ENCODE measurements around the gene BNC2.

BNC2 gene

DNA sequence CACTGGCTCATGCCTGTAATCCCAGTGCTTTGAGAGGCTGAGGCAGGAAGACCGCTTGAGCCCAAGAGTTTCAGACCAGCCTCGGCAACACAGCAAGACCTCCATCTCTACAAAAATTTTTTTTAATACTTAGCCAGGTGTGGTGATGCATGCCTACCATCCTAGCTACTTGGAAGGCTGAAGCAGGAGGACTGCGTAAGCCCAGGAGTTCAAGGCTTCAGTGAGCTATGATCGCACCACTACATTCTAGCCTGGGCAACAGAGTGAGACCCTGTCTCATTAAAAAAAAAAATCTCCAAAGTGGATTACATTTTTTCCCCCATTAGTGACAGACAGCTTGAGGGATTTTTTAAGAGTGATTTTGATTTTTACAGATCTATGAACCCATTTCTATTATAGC, 230.8 kb downstream of the BNC2 start:
- no peak overlapping the region for H3K4me3 ChIP-seq (ENCODE audit: low read depth, low read length)
- TF ChIP-seq, protein P1, sequence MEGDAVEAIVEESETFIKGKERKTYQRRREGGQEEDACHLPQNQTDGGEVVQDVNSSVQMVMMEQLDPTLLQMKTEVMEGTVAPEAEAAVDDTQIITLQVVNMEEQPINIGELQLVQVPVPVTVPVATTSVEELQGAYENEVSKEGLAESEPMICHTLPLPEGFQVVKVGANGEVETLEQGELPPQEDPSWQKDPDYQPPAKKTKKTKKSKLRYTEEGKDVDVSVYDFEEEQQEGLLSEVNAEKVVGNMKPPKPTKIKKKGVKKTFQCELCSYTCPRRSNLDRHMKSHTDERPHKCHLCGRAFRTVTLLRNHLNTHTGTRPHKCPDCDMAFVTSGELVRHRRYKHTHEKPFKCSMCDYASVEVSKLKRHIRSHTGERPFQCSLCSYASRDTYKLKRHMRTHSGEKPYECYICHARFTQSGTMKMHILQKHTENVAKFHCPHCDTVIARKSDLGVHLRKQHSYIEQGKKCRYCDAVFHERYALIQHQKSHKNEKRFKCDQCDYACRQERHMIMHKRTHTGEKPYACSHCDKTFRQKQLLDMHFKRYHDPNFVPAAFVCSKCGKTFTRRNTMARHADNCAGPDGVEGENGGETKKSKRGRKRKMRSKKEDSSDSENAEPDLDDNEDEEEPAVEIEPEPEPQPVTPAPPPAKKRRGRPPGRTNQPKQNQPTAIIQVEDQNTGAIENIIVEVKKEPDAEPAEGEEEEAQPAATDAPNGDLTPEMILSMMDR (IDR thresholded peaks at IDR 0.05; ENCODE audit: low read depth, low read length, missing control alignments) = no peak
- no peak for DNase-seq (ENCODE audit: low read depth)

DNA sequence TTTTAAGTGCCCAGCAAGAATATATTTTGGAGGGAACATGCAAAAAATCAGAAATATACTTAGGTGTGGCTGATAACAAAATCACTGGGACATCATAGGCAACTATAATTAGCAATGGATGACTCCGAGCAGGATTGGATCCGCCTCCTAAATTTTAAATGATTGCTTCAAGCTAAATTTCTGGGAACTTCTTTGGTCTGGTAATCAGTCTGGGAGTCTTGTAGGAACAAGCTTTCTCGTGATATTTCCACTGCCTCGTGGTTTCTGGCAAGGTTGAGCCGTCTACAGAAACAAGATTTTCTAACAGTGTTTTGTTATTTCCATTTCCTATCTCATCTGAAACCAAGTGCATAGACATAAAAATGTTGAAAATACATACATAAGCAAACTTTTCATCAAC, 232.6 kb downstream of the BNC2 start:
- DNase-seq (ENCODE audit: low read depth) = no peak
- no peak overlapping the region for H3K4me3 ChIP-seq (ENCODE audit: low read depth, low read length)
- TF ChIP-seq, protein P1 (IDR thresholded peaks at IDR 0.05; ENCODE audit: low read depth, low read length, missing control alignments) = no peak

DNA sequence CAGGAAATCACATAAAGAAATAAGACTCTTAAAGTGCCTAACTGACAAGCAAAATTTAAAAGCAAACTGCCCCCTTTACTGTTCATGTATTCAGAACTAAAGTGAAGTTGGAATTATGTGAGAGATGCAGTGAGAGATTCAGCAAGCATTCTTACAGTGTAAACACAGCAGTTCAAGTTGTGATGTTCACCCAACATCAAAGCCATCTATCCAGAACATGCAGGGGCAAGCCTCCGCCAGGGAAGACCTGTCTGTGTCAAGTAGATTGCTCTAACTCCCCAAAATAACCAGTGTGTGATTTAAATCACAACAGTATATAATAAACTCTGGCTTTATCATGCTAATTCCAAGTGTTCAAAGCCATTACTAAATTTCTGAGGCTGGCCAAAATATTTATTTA, 233.3 kb downstream of the BNC2 start:
- no peak for DNase-seq (ENCODE audit: low read depth)
- no peak overlapping the region for H3K4me3 ChIP-seq (ENCODE audit: low read depth, low read length)
- TF ChIP-seq, protein P1 (IDR thresholded peaks at IDR 0.05; ENCODE audit: low read depth, low read length, missing control alignments) = no peak

DNA sequence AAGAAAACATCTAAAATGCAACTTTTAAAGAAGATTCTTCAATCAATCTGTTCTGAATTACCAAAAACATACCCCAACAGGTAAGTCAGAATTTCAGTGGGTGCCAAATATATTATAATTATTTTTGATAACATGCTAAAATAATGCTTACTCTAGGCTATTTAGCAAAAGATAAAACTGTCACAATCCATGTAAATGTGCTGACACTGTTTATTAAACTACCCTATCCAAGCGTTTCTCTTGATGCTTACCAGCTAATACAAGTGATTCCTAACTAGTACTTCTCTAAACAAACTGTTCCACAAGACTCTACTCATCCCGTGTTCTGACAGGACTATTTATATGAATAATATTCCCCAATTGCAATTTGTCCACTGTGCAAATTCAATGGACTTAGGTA, 236.7 kb downstream of the BNC2 start:
- no peak for DNase-seq (ENCODE audit: low read depth)
- no peak overlapping the region for H3K4me3 ChIP-seq (ENCODE audit: low read depth, low read length)
- TF ChIP-seq, protein P1 (IDR thresholded peaks at IDR 0.05; ENCODE audit: low read depth, low read length, missing control alignments) = no peak

DNA sequence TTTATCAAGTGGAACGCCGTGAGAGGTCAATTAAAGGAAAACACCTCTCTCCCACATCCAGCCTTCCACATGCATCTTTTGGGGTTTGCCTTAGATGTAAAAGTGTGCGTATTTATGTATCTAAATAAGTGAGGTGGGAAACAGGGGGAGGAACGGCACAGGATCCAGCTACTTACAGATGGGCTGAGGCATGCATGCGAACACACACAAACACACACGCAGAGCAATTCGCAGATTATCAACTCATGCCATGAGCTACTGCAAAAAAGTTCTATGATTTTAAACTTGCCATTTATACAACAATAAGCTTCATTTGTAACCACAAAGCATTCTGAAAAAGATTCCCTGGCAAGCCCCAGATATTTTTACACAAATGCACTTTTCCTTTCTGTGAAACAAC, 242.1 kb downstream of the BNC2 start:
- TF ChIP-seq, protein P1 (IDR thresholded peaks at IDR 0.05; ENCODE audit: low read depth, low read length, missing control alignments) = no peak
- DNase-seq (ENCODE audit: low read depth) = no peak
- no peak overlapping the region for H3K4me3 ChIP-seq (ENCODE audit: low read depth, low read length)

DNA sequence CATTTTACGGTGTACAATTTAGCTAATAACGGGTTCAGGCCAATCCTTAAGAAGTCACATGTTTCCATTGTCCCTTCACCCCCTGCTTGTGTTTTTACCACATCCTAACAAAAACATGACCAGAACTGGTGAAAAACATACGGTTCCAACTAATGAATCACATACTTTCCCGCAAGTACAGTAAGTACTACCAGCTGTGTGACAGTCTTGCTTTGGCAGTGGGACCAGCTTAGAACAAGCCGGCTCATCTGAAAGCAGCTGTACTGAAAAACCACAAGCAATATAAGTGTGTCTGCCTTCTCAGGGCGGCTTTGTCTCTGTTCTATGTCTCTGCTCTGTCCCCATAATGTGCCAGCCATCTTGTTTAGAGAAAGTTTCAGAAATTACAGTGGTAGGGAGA, 242.5 kb downstream of the BNC2 start:
- H3K4me3 ChIP-seq (ENCODE audit: low read depth, low read length) = no peak overlapping the region
- TF ChIP-seq, protein P1 (IDR thresholded peaks at IDR 0.05; ENCODE audit: low read depth, low read length, missing control alignments) = no peak
- DNase-seq (ENCODE audit: low read depth) = no peak

DNA sequence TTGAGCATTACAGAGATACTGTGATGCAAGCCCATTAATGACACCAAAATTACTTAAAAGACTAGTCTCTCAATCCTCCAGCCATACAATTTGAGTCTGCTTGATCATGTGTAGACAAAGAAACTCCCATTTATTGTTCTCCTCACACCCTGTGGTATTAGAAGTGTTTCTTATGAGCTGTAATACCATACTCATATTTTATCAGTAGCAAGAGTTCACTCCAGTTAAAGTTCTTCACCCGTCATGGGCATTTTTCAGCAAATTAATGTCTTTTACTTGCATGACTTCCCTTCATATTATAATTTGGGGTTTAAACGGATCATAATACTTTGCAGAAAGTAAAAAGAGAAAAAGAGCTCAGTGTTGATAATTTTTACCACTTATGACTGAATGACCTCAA, 242.9 kb downstream of the BNC2 start:
- H3K4me3 ChIP-seq (ENCODE audit: low read depth, low read length) = no peak overlapping the region
- TF ChIP-seq, protein P1 (IDR thresholded peaks at IDR 0.05; ENCODE audit: low read depth, low read length, missing control alignments) = no peak
- no peak for DNase-seq (ENCODE audit: low read depth)
